GM21423 (cell line): ENCODE data around the gene ARRB1.
"Not testable (repeated sequence)": the region's sequence is repeated elsewhere in the genome, so short reads cannot be mapped to it uniquely, and the experiment has no call there.

Experiments
- ATAC-seq: cut with Tn5 transposase; IDR thresholded peaks from one replicate; pipeline ENCODE4 v1.9.1; 2021; ENCODE audit warnings: mild to moderate bottlenecking, moderate library complexity; ENCODE audit not compliant: unreplicated experiment

ARRB1 gene

GRCh38 chr11:75371949-75372876 is 20.8 kb upstream of the ARRB1 start:
- no peak for ATAC-seq

GRCh38 chr11:75369560-75370255 is 18.2 kb upstream of the ARRB1 start:
- no peak for ATAC-seq

- ATAC-seq = not testable (repeated sequence)
These were observed 15.4 kb upstream of the ARRB1 start for GRCh38 chr11:75366826-75367225.

- no peak for ATAC-seq
These were observed 14.3 kb upstream of the ARRB1 start for GRCh38 chr11:75365711-75366181.

GRCh38 chr11:75362285-75362684 is 10.8 kb upstream of the ARRB1 start:
- not testable (repeated sequence) for ATAC-seq

GRCh38 chr11:75356613-75357012 is 5.2 kb upstream of the ARRB1 start:
- no peak for ATAC-seq

- ATAC-seq = no peak
These were observed 3.6 kb upstream of the ARRB1 start for GRCh38 chr11:75355051-75355450.

- no peak for ATAC-seq
These were observed 1.2 kb upstream of the ARRB1 start for GRCh38 chr11:75352588-75353206.

GRCh38 chr11:75351791-75352587 is 528 bp upstream of the ARRB1 start:
- ATAC-seq = no peak

- ATAC-seq = no peak
These were observed 519 bp downstream of the ARRB1 start for GRCh38 chr11:75350743-75351540.

- no peak for ATAC-seq
These were observed 1.2 kb downstream of the ARRB1 start for GRCh38 chr11:75350122-75350742.

GRCh38 chr11:75349521-75350116 is 1.8 kb downstream of the ARRB1 start:
- ATAC-seq = no peak

- no peak for ATAC-seq
These were observed 3.5 kb downstream of the ARRB1 start for GRCh38 chr11:75347781-75348566.

- ATAC-seq = no peak
These were observed 4.4 kb downstream of the ARRB1 start for GRCh38 chr11:75346912-75347647.

- no peak for ATAC-seq
These were observed 5.2 kb downstream of the ARRB1 start for GRCh38 chr11:75346296-75346695.

GRCh38 chr11:75345455-75346160 is 5.9 kb downstream of the ARRB1 start:
- no peak for ATAC-seq
